ENCODE data around the gene AGPS. TPM values are rescaled to one million over a fixed set of nuclear protein-coding genes. Genes with fewer than 3 reads are reported as not detected.

AGPS gene
- total and polyA plus RNA-seq, 4 donors = 6.3 to 46.9 (median 18.3) TPM

- TF ChIP-seq FOXA2 (IDR thresholded peaks at IDR 0.05) = no peak
- no peak for TF ChIP-seq ZBTB33 (IDR thresholded peaks at IDR 0.05)
These were observed 181.8 kb downstream of the AGPS start (continued) for GRCh38 chr2:177574356-177574755.

GRCh38 chr2:177575358-177575757 is 182.8 kb downstream of the AGPS start:
- 93% methylated on average over 2 of the region's 2 CpGs for WGBS
- Histone ChIP-seq H3K27ac (ENCODE audit: low read depth in 1 of 2, low read length in 2 of 2) (no peak overlapping the region), H3K36me3 (ENCODE audit: control insufficient read depth in 4 of 4, insufficient read depth in 3 of 4, low read depth in 1 of 4, low read length in 3 of 4) (no peaks in the 10 kb centered on the region), H3K4me3 (ENCODE audit: low read depth in 1 of 3, low read length in 3 of 3) (no peak overlapping the region), H3K4me1 (ENCODE audit: control insufficient read depth in 4 of 4, insufficient read depth in 4 of 4, low read length in 3 of 4) (no peaks in the 10 kb centered on the region), H3K9ac (ENCODE audit: low read depth in 1 of 2, low read length in 2 of 2) (no peak overlapping the region), H3K27me3 (ENCODE audit: control insufficient read depth in 4 of 4, insufficient read depth in 4 of 4, low read length in 3 of 4) (no peaks in the 10 kb centered on the region), H3K9me3 (ENCODE audit: control insufficient read depth in 4 of 4, low read length in 3 of 4) (no peaks in the 10 kb centered on the region)
- TF ChIP-seq EGR1 (IDR thresholded peaks at IDR 0.05; ENCODE audit: low read depth in 2 of 2) (no peak), REST (IDR thresholded peaks at IDR 0.05) (no peak), HNF4A (conservative IDR thresholded peaks at IDR 0.05) (no peak), NR2F2 (IDR thresholded peaks at IDR 0.05) (no peak), GABPA (IDR thresholded peaks at IDR 0.05 in 1 of 2, conservative IDR thresholded peaks at IDR 0.05 in 1 of 2) (no peak), YY1 (IDR thresholded peaks at IDR 0.05) (no peak), FOXA2 (IDR thresholded peaks at IDR 0.05) (no peak), RXRA (IDR thresholded peaks at IDR 0.05) (no peak), FOXA1 (IDR thresholded peaks at IDR 0.05) (no peak), RAD21 (IDR thresholded peaks at IDR 0.05) (no peak), SP1 (IDR thresholded peaks at IDR 0.05) (no peak), JUND (IDR thresholded peaks at IDR 0.05) (no peak), ZBTB33 (IDR thresholded peaks at IDR 0.05) (no peak), HNF4G (IDR thresholded peaks at IDR 0.05) (no peak), TAF1 (conservative IDR thresholded peaks at IDR 0.05) (no peak)
- TF ChIP-seq, protein P1, sequence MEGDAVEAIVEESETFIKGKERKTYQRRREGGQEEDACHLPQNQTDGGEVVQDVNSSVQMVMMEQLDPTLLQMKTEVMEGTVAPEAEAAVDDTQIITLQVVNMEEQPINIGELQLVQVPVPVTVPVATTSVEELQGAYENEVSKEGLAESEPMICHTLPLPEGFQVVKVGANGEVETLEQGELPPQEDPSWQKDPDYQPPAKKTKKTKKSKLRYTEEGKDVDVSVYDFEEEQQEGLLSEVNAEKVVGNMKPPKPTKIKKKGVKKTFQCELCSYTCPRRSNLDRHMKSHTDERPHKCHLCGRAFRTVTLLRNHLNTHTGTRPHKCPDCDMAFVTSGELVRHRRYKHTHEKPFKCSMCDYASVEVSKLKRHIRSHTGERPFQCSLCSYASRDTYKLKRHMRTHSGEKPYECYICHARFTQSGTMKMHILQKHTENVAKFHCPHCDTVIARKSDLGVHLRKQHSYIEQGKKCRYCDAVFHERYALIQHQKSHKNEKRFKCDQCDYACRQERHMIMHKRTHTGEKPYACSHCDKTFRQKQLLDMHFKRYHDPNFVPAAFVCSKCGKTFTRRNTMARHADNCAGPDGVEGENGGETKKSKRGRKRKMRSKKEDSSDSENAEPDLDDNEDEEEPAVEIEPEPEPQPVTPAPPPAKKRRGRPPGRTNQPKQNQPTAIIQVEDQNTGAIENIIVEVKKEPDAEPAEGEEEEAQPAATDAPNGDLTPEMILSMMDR (IDR thresholded peaks at IDR 0.05; ENCODE audit: low read depth, low read length, missing input control) = no peak
- TF ChIP-seq, protein P2, sequence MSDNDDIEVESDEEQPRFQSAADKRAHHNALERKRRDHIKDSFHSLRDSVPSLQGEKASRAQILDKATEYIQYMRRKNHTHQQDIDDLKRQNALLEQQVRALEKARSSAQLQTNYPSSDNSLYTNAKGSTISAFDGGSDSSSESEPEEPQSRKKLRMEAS (IDR thresholded peaks at IDR 0.05) = no peak
- TF ChIP-seq, protein P3, sequence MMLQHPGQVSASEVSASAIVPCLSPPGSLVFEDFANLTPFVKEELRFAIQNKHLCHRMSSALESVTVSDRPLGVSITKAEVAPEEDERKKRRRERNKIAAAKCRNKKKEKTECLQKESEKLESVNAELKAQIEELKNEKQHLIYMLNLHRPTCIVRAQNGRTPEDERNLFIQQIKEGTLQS (IDR thresholded peaks at IDR 0.05) = no peak
- no peak for DNase-seq (ENCODE audit: low spot score)
